ENCODE results near the gene SLC2A13. TPM values are rescaled to one million over a fixed set of nuclear protein-coding genes. Genes with fewer than 3 reads are reported as not detected.

The SLC2A13 gene
- total and polyA plus RNA-seq, 2 donors (not counting 3 experiments of a cell fraction or from before 2014, with no cell fraction given): 1.2 to 4.9 TPM

DNA sequence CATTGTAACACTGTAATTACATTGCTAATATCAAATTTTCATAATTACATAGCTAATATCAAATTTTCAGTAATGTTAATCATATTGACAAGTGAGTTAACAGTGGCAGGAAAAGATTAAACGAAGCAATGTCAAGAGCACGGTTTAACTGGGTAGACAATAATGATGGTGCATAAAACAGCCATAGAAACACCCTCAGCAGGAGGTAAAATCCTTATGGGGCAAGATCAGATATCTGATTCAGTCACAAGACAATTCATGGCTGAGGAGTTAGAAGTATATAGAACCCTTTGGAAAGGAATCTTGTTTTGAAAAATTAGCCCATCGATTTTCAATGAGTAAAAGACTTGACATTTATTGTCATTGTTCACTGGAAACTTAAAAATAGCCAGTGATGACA lies 190.6 kb downstream of the SLC2A13 start:
- no TSS peak for BruUV-seq (replicated peaks)
- dilution Hi-C loops (cut with MboI; ENCODE audit: extremely low pct_ligation_motif_present, low sequenced_read_pairs) (no loop called here), intact Hi-C loops (cut with micrococcal nuclease) (no loop called here)
- H3K27ac ChIP-seq (ENCODE audit: insufficient read depth, low read depth, low read length): no peak overlapping the region
- no peaks in the 10 kb centered on the region for H3K9me3 ChIP-seq (replicated peaks; ENCODE audit: control insufficient read depth, insufficient read depth, low read length)
- no peak overlapping the region for H3K9ac ChIP-seq (replicated peaks; ENCODE audit: extremely low read depth, insufficient read depth, low read length)
- no peaks in the 10 kb centered on the region for H4K20me1 ChIP-seq (replicated peaks; ENCODE audit: control insufficient read depth, extremely low read depth, insufficient read depth, low read length)
- TF ChIP-seq GATA2 (IDR thresholded peaks at IDR 0.05; ENCODE audit: insufficient read depth, insufficient read length, low read depth, low read length): no peak
- no peak for FAIRE-seq
- no peak overlapping the region for H2AFZ ChIP-seq (ENCODE audit: low read depth, low read length)
- H3K9me1 ChIP-seq (replicated peaks; ENCODE audit: control insufficient read depth, extremely low read depth, insufficient read depth, low read length): no peaks in the 10 kb centered on the region
- H3K4me3 ChIP-seq (replicated peaks in 1 of 3; ENCODE audit: insufficient read depth in 1 of 3, low read depth in 1 of 3, low read length in 3 of 3): no peak overlapping the region
- no peak overlapping the region for H3K4me2 ChIP-seq (ENCODE audit: insufficient read depth, low read length)
- no peak for DNase-seq (ENCODE audit: low read depth, low spot score)
- CTCF ChIA-PET: interaction anchor here (1.0 to 1.5 kb wide), 2 partner anchors 9 to 11 kb away, joined by 3 to 4 read pairs; no protein-coding TSS in a partner anchor
- H3K27me3 ChIP-seq (ENCODE audit: control insufficient read depth in 2 of 2, insufficient read depth in 2 of 2, low read length in 2 of 2): no peaks in the 10 kb centered on the region
- H3K4me1 ChIP-seq (ENCODE audit: control insufficient read depth, extremely low read depth, insufficient read depth, low read length): no peaks in the 10 kb centered on the region
- POLR2A ChIA-PET: no interaction called here
- no peaks in the 10 kb centered on the region for H3K79me2 ChIP-seq (ENCODE audit: control insufficient read depth, insufficient read depth, low read length)
- no peaks in the 10 kb centered on the region for H3K36me3 ChIP-seq (ENCODE audit: control insufficient read depth in 2 of 2, extremely low read depth in 1 of 2, insufficient read depth in 2 of 2, low read length in 2 of 2)

DNA sequence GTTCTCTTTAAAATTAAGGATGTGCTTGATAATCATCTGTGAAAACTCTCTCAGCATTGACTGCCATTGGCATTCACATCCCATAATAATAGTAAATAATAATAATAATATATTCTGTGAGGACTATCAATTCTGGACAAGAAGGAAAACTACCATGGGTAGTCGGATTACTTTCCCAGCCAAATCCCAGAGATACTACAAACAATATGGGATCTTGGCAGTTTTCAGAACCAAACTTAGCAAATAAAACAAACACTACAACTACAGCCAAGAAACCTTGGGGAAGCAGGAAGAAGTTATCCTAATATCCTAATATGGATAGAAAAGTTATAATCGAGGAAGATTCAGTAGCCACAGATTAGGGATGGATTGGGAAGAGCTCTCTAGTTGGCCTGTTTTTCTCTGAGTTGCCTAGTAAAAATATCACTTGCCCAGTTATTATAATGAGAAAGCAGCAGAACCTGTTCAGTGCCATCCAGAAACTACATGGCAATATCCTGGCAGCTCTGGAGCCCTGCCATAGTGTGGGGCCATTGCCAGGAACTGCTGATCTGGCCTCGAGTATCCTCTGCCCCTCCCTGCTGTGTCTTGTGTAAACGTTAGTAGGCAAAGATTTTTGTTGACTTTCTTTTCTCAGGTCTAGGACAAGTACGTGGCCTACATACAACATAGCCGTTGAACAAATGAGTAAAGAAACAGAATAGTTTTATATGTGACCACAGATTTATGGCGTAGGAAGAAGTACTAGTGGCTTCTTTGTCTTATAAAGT lies 193.5 kb downstream of the SLC2A13 start:
- Histone ChIP-seq H3K4me1 (ENCODE audit: control insufficient read depth, extremely low read depth, insufficient read depth, low read length) (no peaks in the 10 kb centered on the region), H3K9ac (replicated peaks; ENCODE audit: extremely low read depth, insufficient read depth, low read length) (no peak overlapping the region), H3K9me1 (replicated peaks; ENCODE audit: control insufficient read depth, extremely low read depth, insufficient read depth, low read length) (no peaks in the 10 kb centered on the region), H3K4me2 (ENCODE audit: insufficient read depth, low read length) (no peak overlapping the region), H3K79me2 (ENCODE audit: control insufficient read depth, insufficient read depth, low read length) (no peaks in the 10 kb centered on the region), H4K20me1 (replicated peaks; ENCODE audit: control insufficient read depth, extremely low read depth, insufficient read depth, low read length) (no peaks in the 10 kb centered on the region), H3K27me3 (ENCODE audit: control insufficient read depth in 2 of 2, insufficient read depth in 2 of 2, low read length in 2 of 2) (no peaks in the 10 kb centered on the region), H2AFZ (ENCODE audit: low read depth, low read length) (no peak overlapping the region), H3K27ac (ENCODE audit: insufficient read depth, low read depth, low read length) (no peak overlapping the region), H3K36me3 (ENCODE audit: control insufficient read depth in 2 of 2, extremely low read depth in 1 of 2, insufficient read depth in 2 of 2, low read length in 2 of 2) (no peaks in the 10 kb centered on the region), H3K4me3 (replicated peaks in 1 of 3; ENCODE audit: insufficient read depth in 1 of 3, low read depth in 1 of 3, low read length in 3 of 3) (no peak overlapping the region), H3K9me3 (replicated peaks; ENCODE audit: control insufficient read depth, insufficient read depth, low read length) (no peaks in the 10 kb centered on the region)
- intact Hi-C loops (cut with micrococcal nuclease): no loop called here
- no peak for TF ChIP-seq FOS (IDR thresholded peaks at IDR 0.05; ENCODE audit: borderline replicate concordance, insufficient read depth, low read length)
- TF ChIP-seq POLR2A (IDR thresholded peaks at IDR 0.05; ENCODE audit: low read depth, low read length): no peak
- no peak for TF ChIP-seq POLR2AphosphoS5 (IDR thresholded peaks at IDR 0.05; ENCODE audit: insufficient read depth, low read depth, low read length)
- TF ChIP-seq, protein P1, sequence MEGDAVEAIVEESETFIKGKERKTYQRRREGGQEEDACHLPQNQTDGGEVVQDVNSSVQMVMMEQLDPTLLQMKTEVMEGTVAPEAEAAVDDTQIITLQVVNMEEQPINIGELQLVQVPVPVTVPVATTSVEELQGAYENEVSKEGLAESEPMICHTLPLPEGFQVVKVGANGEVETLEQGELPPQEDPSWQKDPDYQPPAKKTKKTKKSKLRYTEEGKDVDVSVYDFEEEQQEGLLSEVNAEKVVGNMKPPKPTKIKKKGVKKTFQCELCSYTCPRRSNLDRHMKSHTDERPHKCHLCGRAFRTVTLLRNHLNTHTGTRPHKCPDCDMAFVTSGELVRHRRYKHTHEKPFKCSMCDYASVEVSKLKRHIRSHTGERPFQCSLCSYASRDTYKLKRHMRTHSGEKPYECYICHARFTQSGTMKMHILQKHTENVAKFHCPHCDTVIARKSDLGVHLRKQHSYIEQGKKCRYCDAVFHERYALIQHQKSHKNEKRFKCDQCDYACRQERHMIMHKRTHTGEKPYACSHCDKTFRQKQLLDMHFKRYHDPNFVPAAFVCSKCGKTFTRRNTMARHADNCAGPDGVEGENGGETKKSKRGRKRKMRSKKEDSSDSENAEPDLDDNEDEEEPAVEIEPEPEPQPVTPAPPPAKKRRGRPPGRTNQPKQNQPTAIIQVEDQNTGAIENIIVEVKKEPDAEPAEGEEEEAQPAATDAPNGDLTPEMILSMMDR (IDR thresholded peaks at IDR 0.05; ENCODE audit: extremely low read depth in 1 of 2, insufficient read depth in 1 of 2, low read depth in 1 of 2, low read length in 2 of 2): no peak
- TF ChIP-seq, protein P2, sequence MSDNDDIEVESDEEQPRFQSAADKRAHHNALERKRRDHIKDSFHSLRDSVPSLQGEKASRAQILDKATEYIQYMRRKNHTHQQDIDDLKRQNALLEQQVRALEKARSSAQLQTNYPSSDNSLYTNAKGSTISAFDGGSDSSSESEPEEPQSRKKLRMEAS (IDR thresholded peaks at IDR 0.05; ENCODE audit: insufficient read depth, insufficient read length): no peak
- TF ChIP-seq MYC (IDR thresholded peaks at IDR 0.05; ENCODE audit: low read depth, low read length): no peak
- no peak for TF ChIP-seq EZH2 (IDR thresholded peaks at IDR 0.05; ENCODE audit: borderline replicate concordance, low read depth, low read length, severe bottlenecking)
- TF ChIP-seq GATA2 (IDR thresholded peaks at IDR 0.05; ENCODE audit: insufficient read depth, insufficient read length, low read depth, low read length): no peak
- TF ChIP-seq JUN (IDR thresholded peaks at IDR 0.05; ENCODE audit: borderline replicate concordance, insufficient read depth, insufficient read length, low read depth): no peak
- dilution Hi-C loops (cut with MboI; ENCODE audit: extremely low pct_ligation_motif_present, low sequenced_read_pairs): no loop called here
- ChIA-PET CTCF (no interaction called here), POLR2A (no interaction called here)
- FAIRE-seq (peak; percentile 37), DNase-seq (ENCODE audit: low read depth, low spot score) (no peak)
- BruUV-seq (replicated peaks): no TSS peak
